ENCODE measurements around the gene PAX2. TPM values are rescaled to one million over a fixed set of nuclear protein-coding genes. Genes with fewer than 3 reads are reported as not detected.

Gene PAX2
- total RNA-seq, 5 donors from 2014 or later (not counting 1 experiment from before 2014, with no cell fraction given) = not detected

GRCh38 chr10:100742076-100742771 is 3.2 kb upstream of the PAX2 start:
- 10% methylated on average over 22 of the region's 37 CpGs for WGBS (ENCODE audit: insufficient coverage)
- peaks cover 16 to 97% of the 10 kb centered on the region in 2 experiments for H3K27me3 ChIP-seq (replicated peaks in 1 of 2; ENCODE audit: control insufficient read depth in 2 of 2, extremely low read depth in 1 of 2, insufficient read depth in 2 of 2, low read length in 1 of 2)
- H3K4me1 ChIP-seq (ENCODE audit: control insufficient read depth in 1 of 2, extremely low read depth in 1 of 2, insufficient read depth in 2 of 2, low read length in 2 of 2) = peaks cover 2 to 46% of the 10 kb centered on the region in 2 experiments
- peak overlapping the region in 1 of 3 donors; percentile 9 for H3K4me3 Mint-ChIP-seq
- no peak overlapping the region for H3K27ac ChIP-seq (ENCODE audit: low read length)
- no peaks in the 10 kb centered on the region for H3K9me3 ChIP-seq
- peaks cover 77 to 85% of the 10 kb centered on the region in 2 donors for H3K27me3 Mint-ChIP-seq
- ATAC-seq (replicated peaks in 1 of 4) = no peak
- no peak overlapping the region for H3K4me3 ChIP-seq (ENCODE audit: control insufficient read depth in 1 of 2, extremely low read depth in 1 of 2, low read length in 1 of 2)
- no peaks in the 10 kb centered on the region for H3K9me3 Mint-ChIP-seq
- ChIA-PET CTCF (interaction anchor here in 1 of 2 donors (0.6 to 1.6 kb wide), 2 partner anchors 179 to 702 kb away, joined by 3 read pairs; no protein-coding TSS in a partner anchor), POLR2A (no interaction called here)
- H3K27ac Mint-ChIP-seq = no peak overlapping the region
- no peaks in the 10 kb centered on the region for H3K36me3 Mint-ChIP-seq
- no peaks in the 10 kb centered on the region for H3K36me3 ChIP-seq (ENCODE audit: control insufficient read depth in 2 of 2, extremely low read depth in 1 of 2, insufficient read depth in 1 of 2, low read length in 1 of 2)
- no peak for DNase-seq
- peaks cover 41 to 58% (median 52%) of the 10 kb centered on the region in 3 donors for H3K4me1 Mint-ChIP-seq

GRCh38 chr10:100742936-100743335 is 2.4 kb upstream of the PAX2 start:
- no peak overlapping the region for H3K4me3 ChIP-seq (ENCODE audit: control insufficient read depth in 1 of 2, extremely low read depth in 1 of 2, low read length in 1 of 2)
- H3K9me3 Mint-ChIP-seq = no peaks in the 10 kb centered on the region
- no peaks in the 10 kb centered on the region for H3K9me3 ChIP-seq
- peaks cover 72 to 84% of the 10 kb centered on the region in 2 donors for H3K27me3 Mint-ChIP-seq
- H3K36me3 Mint-ChIP-seq = no peaks in the 10 kb centered on the region
- H3K4me1 ChIP-seq (ENCODE audit: control insufficient read depth in 1 of 2, extremely low read depth in 1 of 2, insufficient read depth in 2 of 2, low read length in 2 of 2) = peaks cover 2 to 45% of the 10 kb centered on the region in 2 experiments
- ChIA-PET CTCF (interaction anchor here (0.6 to 1.4 kb wide), 7 partner anchors 9 to 182 kb away, joined by 3 to 10 read pairs (median 3); no protein-coding TSS in a partner anchor), POLR2A (no interaction called here)
- DNase-seq = no peak
- no peak for ATAC-seq (replicated peaks in 1 of 4)
- peaks cover 37 to 56% (median 50%) of the 10 kb centered on the region in 3 donors for H3K4me1 Mint-ChIP-seq
- H3K27ac ChIP-seq (ENCODE audit: low read length) = no peak overlapping the region
- no peaks in the 10 kb centered on the region for H3K36me3 ChIP-seq (ENCODE audit: control insufficient read depth in 2 of 2, extremely low read depth in 1 of 2, insufficient read depth in 1 of 2, low read length in 1 of 2)
- peak overlapping the region in 1 of 3 donors; percentile 9 for H3K4me3 Mint-ChIP-seq
- H3K27me3 ChIP-seq (replicated peaks in 1 of 2; ENCODE audit: control insufficient read depth in 2 of 2, extremely low read depth in 1 of 2, insufficient read depth in 2 of 2, low read length in 1 of 2) = peaks cover 16 to 95% of the 10 kb centered on the region in 2 experiments
- no peak overlapping the region for H3K27ac Mint-ChIP-seq
- WGBS (ENCODE audit: insufficient coverage) = 10% methylated on average over 3 of the region's 7 CpGs

GRCh38 chr10:100743626-100744135 is 1.7 kb upstream of the PAX2 start:
- Histone ChIP-seq H3K9me3 (no peaks in the 10 kb centered on the region), H3K27me3 (replicated peaks in 1 of 2; ENCODE audit: control insufficient read depth in 2 of 2, extremely low read depth in 1 of 2, insufficient read depth in 2 of 2, low read length in 1 of 2) (peaks cover 14 to 95% of the 10 kb centered on the region in 2 experiments)
- H3K4me3 Mint-ChIP-seq = peak overlapping the region in 1 of 3 donors; percentile 39

GRCh38 chr10:100744136-100744986 is 1.0 kb upstream of the PAX2 start:
- H3K9me3 Mint-ChIP-seq = no peaks in the 10 kb centered on the region
- peaks cover 35 to 60% (median 50%) of the 10 kb centered on the region in 3 donors for H3K4me1 Mint-ChIP-seq
- ChIA-PET CTCF (interaction anchor here in 1 of 2 donors (1.4 kb wide), 1 partner anchor 16 kb away, joined by 3 read pairs; no protein-coding TSS in a partner anchor), POLR2A (no interaction called here)
- no peaks in the 10 kb centered on the region for H3K9me3 ChIP-seq
- no peak overlapping the region for H3K4me3 ChIP-seq (ENCODE audit: control insufficient read depth in 1 of 2, extremely low read depth in 1 of 2, low read length in 1 of 2)
- DNase-seq = no peak
- WGBS (ENCODE audit: insufficient coverage) = 4% methylated on average over 58 of the region's 65 CpGs
- no peaks in the 10 kb centered on the region for H3K36me3 ChIP-seq (ENCODE audit: control insufficient read depth in 2 of 2, extremely low read depth in 1 of 2, insufficient read depth in 1 of 2, low read length in 1 of 2)
- peaks cover 13 to 95% of the 10 kb centered on the region in 2 experiments for H3K27me3 ChIP-seq (replicated peaks in 1 of 2; ENCODE audit: control insufficient read depth in 2 of 2, extremely low read depth in 1 of 2, insufficient read depth in 2 of 2, low read length in 1 of 2)
- peaks cover 2 to 47% of the 10 kb centered on the region in 2 experiments for H3K4me1 ChIP-seq (ENCODE audit: control insufficient read depth in 1 of 2, extremely low read depth in 1 of 2, insufficient read depth in 2 of 2, low read length in 2 of 2)
- H3K36me3 Mint-ChIP-seq = no peaks in the 10 kb centered on the region
- ATAC-seq (replicated peaks in 1 of 4) = peak in 2 of 4 experiments; percentile 12 to 29
- peaks cover 69 to 85% of the 10 kb centered on the region in 2 donors for H3K27me3 Mint-ChIP-seq
- no peak overlapping the region for H3K27ac ChIP-seq (ENCODE audit: low read length)
- no peak overlapping the region for H3K27ac Mint-ChIP-seq
- H3K4me3 Mint-ChIP-seq = peak overlapping the region in 1 of 3 donors; percentile 39

More at GRCh38 chr10:100743626-100744135, 1.7 kb upstream of the PAX2 start:
- peak overlapping the region in 1 of 2 donors; percentile 6 for H3K27ac Mint-ChIP-seq
- no peak overlapping the region for H3K27ac ChIP-seq (ENCODE audit: low read length)
- no peaks in the 10 kb centered on the region for H3K36me3 Mint-ChIP-seq
- no peaks in the 10 kb centered on the region for H3K9me3 Mint-ChIP-seq
- CTCF ChIA-PET = interaction anchor here (0.6 to 1.4 kb wide), 7 partner anchors 8 to 183 kb away, joined by 3 to 10 read pairs (median 3); no protein-coding TSS in a partner anchor
- peaks cover 2 to 47% of the 10 kb centered on the region in 2 experiments for H3K4me1 ChIP-seq (ENCODE audit: control insufficient read depth in 1 of 2, extremely low read depth in 1 of 2, insufficient read depth in 2 of 2, low read length in 2 of 2)
- H3K4me3 ChIP-seq (ENCODE audit: control insufficient read depth in 1 of 2, extremely low read depth in 1 of 2, low read length in 1 of 2) = no peak overlapping the region
- ATAC-seq (replicated peaks in 1 of 4) (peak in 3 of 4 experiments; percentile 57 to 71 (median 68)), DNase-seq (peak in 29 of 35 experiments; percentile 13 to 80 (median 28))
- H3K27me3 Mint-ChIP-seq = peaks cover 64 to 83% of the 10 kb centered on the region in 2 donors
- POLR2A ChIA-PET = no interaction called here
- 3% methylated on average over 13 of the region's 16 CpGs for WGBS (ENCODE audit: insufficient coverage)
- no peaks in the 10 kb centered on the region for H3K36me3 ChIP-seq (ENCODE audit: control insufficient read depth in 2 of 2, extremely low read depth in 1 of 2, insufficient read depth in 1 of 2, low read length in 1 of 2)
- peaks cover 30 to 54% (median 47%) of the 10 kb centered on the region in 3 donors for H3K4me1 Mint-ChIP-seq

GRCh38 chr10:100745882-100746783 is 751 bp downstream of the PAX2 start:
- Histone ChIP-seq H3K36me3 (ENCODE audit: control insufficient read depth in 2 of 2, extremely low read depth in 1 of 2, insufficient read depth in 1 of 2, low read length in 1 of 2) (no peaks in the 10 kb centered on the region), H3K27ac (ENCODE audit: low read length) (no peak overlapping the region), H3K9me3 (no peaks in the 10 kb centered on the region), H3K4me1 (ENCODE audit: control insufficient read depth in 1 of 2, extremely low read depth in 1 of 2, insufficient read depth in 2 of 2, low read length in 2 of 2) (peaks cover 2 to 46% of the 10 kb centered on the region in 2 experiments), H3K27me3 (replicated peaks in 1 of 2; ENCODE audit: control insufficient read depth in 2 of 2, extremely low read depth in 1 of 2, insufficient read depth in 2 of 2, low read length in 1 of 2) (peaks cover 6 to 95% of the 10 kb centered on the region in 2 experiments), H3K4me3 (ENCODE audit: control insufficient read depth in 1 of 2, extremely low read depth in 1 of 2, low read length in 1 of 2) (no peak overlapping the region)
- Mint-ChIP-seq H3K4me3 (peak overlapping the region; percentile 48 to 65 (median 54)), H3K27ac (no peak overlapping the region), H3K27me3 (peaks cover 63 to 84% of the 10 kb centered on the region in 2 donors), H3K4me1 (peaks cover 39 to 54% (median 52%) of the 10 kb centered on the region in 3 donors), H3K9me3 (no peaks in the 10 kb centered on the region), H3K36me3 (no peaks in the 10 kb centered on the region)
- CTCF ChIA-PET = no interaction called here
- POLR2A ChIA-PET = no interaction called here
- 4% methylated on average over 50 of the region's 54 CpGs for WGBS (ENCODE audit: insufficient coverage)
- ATAC-seq (replicated peaks in 1 of 4) = no peak
- DNase-seq = no peak
